Measurements from ENCODE around the gene HSPA1A.
"Not testable (repeated sequence)": the region's sequence is repeated elsewhere in the genome, so short reads cannot be mapped to it uniquely, and the experiment has no call there.

The HSPA1A gene

DNA sequence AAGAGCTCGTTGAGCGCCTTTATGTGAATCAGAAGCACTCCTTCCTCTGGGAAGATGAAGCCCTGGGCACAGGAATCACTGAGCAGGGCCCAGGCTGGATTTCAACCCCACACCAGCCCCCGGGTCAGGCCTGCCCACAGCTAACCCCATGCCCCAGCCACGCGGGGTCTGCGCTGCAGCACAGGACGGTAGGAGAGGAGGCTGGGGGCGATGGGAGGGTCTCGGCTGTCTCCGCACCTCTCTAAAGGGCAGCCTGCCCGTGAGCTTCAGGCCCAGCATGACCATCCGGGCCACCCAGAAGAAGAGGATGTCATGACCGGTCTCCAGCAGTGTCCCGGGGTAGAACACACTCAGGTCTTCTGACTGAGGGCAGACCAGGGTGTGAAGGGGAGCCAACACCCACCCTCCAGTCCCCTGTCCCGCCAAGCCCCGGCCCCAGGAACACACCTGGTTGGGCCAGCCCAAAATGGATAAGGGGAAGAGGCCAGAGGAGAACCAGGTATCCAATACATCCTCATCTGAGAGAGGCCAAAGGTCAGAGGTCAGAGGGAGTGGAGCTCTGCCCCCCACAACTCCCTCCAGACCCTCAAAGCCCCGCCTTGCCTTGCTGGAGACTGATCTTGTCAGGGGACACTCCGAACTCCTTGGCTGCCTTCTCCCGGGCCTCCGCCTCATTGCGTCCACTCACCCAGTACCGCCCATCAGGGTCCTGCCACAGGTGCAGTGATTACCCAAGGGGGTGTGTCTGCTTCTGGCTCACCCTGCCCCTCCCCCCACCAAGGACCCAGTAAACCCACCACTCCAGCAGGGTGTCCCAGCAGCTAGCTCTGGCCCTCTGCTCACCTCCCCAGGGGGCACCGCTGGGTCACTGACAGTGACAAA lies 33.9 kb upstream of the HSPA1A start:
- no peak for DNase-seq (ENCODE audit: low read depth)

DNA sequence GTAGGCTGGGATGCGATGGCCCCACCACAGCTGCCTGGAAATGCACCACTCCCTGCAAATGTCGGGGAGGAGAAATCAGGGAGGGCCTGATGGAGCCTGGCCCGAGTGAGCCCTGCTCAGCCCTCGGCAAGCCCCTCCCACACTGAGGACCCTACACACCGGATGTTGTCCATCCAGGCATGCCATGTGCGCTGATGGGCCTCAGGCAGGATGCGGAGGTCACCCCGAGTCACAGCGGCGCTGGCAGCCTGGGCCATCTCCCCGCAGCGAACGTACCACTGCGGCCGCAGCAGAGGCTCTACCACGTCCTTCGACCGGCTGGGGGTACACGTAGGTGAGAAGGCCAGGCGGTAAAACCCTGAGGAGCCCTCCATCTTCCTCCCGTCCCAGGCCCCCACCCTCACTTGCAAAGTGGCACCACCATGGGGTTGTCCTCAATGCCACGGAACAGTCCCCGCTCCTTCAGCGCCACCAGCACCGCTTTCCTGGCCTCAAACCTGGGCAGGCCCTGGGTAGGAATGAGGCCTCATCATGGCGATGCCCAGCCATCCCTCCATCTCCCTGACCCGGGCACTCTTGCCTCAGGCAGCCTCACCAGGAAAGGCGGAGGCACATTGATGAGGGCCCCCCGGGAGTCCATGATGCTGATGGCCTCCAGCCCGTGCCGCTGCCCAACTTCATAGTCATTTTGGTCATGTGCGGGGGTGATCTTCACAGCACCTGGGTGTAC lies 33.1 kb upstream of the HSPA1A start:
- no peak for DNase-seq (ENCODE audit: low read depth)

DNA sequence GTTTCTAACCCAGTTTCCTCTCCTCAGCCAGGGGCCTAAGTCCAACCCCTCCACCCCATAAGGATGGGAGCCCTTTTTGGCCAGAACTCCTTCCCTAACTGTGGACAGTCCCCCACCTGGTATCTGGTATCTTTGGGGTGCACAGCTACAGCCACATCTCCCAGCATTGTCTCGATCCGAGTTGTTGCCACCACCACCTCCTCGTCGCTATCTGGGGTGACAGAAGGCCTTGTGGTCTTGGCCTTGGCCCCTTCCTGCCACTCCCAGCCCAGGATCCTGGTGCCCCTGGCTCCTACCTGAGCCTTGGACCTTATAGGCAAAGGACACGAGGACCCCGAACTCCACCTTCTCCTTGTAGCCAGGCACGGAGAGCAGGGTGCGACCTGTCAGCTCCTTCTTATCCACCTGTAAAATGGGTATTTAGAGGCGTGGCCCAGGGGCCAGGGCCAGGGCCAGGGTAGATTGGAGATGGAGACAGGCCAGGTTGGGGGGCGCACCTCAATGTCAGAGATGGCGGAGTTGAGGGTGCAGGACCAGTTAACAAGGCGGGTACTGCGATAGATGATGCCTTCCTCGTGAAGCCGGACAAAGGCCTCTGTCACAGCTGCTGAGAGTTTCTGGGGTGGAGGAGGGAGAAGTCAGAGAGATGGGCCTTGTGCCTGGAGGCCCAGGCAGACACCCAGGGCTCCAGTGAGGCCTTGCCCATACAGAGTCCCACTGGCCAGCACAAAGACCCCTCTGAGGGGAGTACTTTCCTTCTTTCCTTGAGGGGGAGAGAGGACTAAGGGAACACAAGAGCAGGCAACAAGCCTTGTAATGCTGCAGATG lies 31.0 kb upstream of the HSPA1A start:
- no peak for DNase-seq (ENCODE audit: low read depth)

DNA sequence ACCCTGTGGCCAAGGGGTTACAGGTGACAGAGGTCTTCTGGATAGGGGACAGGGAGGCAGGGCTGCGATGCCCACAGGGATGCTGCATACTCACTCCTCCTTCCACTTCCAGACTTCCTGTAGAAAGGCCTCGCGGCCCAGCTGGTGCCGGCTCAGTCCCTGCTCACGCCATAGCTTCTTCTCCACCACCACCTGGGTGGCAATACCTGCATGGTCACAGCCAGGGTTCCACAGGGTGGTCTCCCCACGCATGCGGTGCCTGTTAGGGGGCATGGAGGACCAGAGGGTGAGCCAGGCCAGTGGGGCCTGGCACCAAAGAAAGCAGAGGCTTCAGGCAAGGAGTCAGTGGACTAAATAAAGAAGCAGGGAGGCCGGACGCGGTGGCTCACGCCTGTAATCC lies 29.9 kb upstream of the HSPA1A start:
- no peak for DNase-seq (ENCODE audit: low read depth)

DNA sequence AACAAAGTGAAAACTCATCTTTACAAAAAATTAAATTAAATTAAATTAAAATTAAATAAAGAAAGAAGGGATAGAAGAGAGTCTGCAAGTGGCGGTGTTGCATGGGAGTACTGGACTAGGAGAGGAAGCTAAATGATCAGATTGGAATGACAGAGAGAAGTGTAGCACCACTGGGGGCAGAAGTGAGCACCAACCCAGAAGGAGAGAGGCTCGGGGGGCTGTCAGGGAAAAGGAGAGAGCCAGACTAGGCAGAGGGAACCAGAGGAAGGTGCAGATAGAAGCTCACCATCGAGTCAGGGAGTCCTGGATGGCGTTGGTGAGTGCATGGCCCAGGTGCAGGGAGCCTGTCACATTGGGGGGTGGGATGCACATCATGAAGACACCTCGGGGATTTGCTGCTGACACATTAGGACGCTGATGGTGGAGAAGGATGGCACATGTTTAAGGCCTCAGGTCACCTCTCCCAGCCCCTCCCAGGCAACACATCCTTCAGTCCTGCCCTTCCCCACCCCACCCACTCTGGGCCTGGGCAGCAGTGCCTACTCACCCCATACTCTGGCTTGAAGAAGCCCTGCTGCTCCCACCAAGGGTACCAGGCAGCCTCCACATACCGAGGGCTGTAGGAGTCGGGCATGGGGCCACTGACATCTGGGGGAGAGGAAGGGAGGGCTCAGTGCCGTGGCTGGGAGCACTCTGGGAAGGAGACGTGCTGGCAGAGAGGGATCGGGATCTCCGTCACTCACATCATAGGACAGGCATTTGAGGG lies 23.8 kb upstream of the HSPA1A start:
- DNase-seq (ENCODE audit: low read depth), result no peak

DNA sequence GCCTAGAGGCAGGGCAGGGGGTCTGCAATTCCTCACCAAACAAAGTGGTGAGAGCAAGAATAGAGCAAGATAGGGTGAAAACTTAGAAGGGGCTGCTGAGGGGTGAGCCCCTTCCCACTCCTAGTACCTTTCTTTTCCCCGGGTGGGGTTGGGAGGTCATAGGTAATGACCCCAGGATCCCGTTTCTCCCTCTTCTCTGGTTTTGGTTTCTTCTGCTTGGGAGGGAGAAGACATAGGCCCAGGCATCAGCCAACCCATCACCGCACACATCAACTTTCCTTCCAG lies 23.3 kb upstream of the HSPA1A start:
- no peak for DNase-seq (ENCODE audit: low read depth)

DNA sequence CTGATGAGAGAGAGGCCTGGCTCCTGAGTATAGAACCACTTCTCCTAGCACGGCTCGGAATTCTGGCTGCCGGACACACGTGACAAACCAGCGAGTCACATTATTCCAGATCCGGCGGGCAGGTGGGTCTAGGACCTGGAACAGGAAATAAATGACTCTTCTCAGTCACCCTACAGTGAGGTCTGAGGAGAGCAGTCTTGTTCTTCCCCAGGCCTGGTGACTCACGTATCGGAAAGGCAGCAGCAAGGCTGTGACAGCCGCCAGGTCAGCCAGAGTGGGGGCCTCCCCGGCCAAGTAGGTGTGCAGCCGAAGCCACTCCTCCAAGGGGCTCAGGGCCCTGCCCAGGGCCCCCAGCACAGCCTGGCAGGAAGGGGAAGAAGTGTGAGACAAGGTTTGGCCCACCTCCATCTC lies 22.6 kb upstream of the HSPA1A start:
- no peak for DNase-seq (ENCODE audit: low read depth)

DNA sequence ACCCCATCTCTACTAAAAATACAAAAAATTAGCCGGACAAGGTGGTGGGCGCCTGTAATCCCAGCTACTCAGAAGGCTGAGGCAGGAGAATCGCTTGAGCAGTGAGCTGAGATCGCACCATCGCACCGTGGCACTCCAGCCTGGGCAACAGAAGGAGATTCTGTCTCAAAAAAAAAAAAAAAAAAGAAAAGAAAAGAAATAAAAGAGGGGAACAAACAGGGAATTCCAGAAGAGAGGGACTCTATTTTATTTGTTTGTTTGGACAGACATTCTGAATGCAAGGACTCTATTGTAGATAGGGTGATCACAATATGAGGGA lies 21.5 kb upstream of the HSPA1A start:
- not testable (repeated sequence) for DNase-seq (ENCODE audit: low read depth)

DNA sequence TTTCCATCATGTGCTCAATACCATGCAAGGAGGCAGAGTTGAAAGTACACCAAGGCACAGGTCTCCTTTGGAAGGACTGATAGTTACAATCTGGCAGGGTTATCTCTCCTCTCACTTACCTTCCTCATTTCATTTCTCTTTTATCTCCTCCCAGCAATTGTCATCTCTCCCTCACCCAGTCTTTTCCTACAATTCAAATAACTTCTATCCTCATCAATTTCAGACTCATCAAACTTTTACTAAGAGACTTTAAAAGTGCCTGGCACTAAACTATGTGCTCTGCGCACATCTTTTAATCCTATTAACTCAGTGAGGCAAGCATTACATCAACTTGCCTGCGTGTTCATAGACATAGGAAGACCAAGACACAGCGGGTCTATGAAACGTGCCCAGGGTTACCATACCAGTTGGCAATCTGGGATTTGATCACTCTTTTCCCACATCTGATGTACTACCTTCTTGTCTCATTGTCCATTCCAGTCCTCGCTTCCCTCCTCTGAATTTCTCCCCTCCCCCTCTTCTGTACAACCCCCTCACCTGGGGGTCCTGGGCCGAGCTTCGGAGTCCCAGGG lies 21.0 kb upstream of the HSPA1A start:
- no peak for DNase-seq (ENCODE audit: low read depth)

DNA sequence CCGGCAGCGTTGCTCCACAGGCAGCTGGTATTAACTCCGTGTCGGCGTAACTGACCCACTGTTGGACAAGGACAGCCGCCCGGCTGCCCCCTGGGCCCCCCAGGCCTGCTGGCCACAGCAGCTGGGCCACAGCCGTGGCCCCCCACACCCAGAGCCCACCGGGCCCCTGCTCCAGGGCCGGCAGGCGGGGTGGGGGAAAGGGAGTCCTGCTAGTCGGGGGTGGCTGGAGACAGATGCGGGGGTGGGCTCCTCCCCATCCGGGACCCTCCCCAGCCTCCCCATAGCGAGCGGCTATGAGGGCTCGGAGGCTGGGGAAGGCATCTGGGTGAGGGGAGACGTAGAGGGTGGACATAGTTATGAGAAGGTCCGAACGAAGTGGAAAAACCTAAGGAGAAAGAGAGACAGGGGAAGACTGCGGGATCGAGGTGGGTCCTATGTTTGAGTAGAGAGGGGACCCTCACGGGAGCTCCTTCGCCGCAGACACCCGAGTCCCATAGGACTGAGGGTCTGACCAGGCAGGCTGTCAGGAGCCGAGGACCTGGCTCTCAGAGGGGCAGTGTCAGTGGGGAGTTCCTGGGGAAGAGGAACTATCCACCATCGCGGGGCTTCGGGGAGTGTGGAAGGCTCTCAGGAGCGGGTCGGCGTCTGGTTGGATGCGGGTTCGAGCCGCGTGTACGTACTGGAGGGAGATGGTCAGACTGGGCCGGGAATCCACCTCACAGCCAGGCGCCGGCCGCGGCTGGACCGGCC lies 20.3 kb upstream of the HSPA1A start:
- no peak for DNase-seq (ENCODE audit: low read depth)

DNA sequence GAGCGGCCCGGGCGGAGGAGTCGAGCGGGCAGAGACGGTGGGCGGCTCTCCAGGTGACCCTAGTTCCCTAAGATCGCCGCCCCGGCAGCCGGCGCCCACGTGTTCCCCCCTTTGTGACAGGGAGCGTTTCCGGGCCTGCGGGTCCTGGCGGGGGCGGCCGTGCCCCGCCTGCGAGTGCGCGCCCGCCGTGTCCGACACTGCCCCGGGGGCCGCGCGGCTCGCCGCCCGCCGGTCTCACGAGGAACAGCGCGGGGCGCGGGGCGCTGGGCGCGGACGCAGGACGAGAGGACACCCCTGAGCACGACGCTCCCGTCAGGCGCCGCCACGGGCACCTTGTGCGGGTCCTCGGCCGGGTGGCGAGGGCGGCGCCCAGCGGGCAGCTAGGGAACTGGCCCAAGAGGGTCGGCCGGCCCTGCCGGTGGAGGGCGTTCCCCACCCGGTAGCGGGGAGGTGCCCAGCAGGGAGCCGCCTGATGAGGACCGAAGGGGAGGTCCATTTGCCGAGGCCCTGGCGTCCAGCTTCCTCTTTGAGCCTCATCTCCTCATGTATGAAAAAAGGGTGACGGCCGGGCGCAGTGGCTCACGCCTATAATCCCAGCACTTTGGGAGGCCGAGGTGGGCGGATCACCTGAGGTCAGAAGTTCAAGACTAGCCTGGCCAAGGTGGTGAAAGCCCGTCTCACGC lies 19.6 kb upstream of the HSPA1A start, which contains the start of gene VARS1:
Gene VARS1, minus strand, starts transcription at position 137 of the 683 bp plus-strand sequence. CDS start 535 bp downstream, outside the sequence.
- DNase-seq (ENCODE audit: low read depth), result peak; percentile 77

DNA sequence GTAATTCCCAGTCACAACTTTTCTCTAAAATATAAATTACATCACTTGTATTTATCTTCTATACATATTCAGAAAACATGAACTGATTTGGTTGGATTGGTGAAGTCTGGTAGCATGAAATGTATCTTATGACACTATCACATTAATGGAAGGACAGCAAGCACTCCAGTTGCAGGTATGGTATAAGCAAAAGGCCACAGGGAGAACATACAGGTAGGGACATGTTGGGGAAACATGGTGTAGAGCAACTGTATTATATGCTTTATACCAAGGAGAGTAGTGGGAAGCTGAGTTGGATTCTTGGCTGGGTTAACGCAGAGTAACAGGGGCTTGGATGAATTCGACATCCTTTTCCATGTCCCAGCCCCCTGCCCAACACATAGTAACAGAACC lies 18.4 kb upstream of the HSPA1A start:
- no peak for DNase-seq (ENCODE audit: low read depth)

DNA sequence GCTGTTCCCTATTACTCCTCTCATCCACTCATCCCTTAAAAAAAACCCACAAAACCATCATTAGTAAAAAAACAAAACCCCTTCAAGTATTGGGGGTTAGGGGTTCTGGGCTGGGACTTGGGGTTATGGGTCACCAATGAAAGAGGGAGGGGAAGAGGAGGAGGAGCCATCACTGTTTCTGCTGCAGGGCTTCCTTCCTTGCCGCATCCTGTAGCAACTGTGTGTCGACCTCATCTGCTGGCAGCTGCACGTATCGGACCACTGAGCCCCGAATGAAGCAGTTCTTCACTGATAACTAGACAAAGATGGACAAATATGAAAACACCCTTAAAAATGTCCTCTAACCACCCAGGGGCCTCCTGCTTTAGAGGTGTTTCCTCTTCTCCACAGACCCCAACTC lies 17.8 kb upstream of the HSPA1A start:
- no peak for DNase-seq (ENCODE audit: low read depth)

DNA sequence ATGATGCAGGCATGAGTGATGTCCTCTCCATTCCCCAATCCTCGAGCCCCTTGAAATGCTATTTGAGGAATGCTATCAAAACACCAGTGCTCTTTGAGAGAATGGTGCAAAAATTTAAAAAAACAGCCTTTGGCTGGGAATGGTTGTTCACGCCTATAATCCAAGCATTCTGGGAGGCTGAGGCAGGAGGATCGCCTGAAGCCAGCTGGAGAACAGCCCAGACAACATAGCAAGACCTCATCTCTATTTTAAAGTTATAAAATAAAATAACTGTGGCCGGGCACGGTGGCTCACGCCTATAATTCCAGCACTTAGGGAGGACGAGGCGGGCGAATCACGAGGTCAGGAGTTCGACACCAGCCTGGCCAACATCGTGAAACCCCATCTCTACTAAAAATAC lies 15.6 kb upstream of the HSPA1A start:
- DNase-seq (ENCODE audit: low read depth), result no peak

DNA sequence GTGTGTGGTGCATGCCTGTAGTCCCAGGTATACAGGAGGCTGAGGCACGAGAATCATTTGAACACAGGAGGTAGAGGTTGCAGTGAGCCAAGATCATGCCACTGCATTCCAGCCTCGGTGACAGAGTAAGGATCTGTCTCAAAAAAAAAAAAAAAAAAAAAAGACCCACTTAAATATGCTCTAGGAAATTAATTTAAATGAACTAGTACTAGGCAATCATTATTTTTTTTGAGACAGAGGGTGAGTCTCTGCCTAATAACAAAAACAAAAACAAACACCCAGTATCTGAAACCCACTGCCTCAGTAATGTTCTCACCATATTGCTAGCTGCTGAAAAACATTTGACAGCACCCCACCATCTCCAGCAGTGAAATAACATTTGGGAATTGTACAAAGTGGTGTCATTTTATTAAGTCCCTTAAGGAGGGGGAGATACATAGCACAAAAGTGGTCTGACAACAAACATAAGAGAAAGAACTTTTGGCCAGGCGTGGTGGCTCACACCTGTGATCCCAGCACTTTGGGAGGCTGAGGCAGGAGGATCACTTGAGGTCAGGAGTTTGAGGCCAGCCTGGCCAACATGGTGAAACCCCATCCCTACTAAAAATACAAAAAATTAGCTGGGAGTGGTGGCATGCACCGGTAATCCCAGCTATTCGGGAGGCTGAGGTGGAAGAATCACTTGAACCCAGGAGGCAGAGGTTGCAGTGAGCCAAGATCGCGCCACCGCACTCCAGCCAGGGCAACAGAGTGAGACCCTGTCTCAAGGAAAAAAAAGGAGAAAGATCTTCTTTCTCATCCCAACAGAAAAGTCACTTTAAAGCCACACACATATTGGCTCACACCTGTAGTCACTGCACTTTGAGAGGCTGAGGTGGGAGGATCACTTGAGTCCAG lies 14.1 kb upstream of the HSPA1A start:
- not testable (repeated sequence) for DNase-seq (ENCODE audit: low read depth)

DNA sequence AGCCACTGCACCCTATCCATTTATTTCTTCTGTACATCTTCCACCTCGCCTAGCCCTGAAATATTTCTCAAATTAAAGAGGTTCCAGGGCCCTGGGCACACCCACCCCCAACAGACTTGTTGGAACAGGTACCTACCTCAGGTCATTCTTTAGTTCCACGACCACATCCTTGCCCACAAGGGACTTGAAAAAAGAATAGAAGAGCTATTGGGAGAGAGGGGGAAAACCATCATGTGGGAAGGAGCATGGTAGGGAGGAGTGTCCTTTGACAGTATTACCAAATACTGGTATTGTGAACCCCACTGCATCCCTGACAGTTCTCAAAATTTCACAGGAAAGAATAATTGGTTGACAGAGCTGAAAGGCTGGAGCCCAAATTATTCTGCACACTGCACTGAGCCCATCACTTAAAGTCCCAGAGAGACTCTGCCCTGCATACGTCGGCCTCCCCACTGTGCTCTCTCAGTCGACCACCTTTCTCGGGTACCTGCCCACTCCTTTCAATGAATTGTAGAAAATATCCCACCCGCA lies 9.3 kb upstream of the HSPA1A start:
- DNase-seq (ENCODE audit: low read depth), result no peak

DNA sequence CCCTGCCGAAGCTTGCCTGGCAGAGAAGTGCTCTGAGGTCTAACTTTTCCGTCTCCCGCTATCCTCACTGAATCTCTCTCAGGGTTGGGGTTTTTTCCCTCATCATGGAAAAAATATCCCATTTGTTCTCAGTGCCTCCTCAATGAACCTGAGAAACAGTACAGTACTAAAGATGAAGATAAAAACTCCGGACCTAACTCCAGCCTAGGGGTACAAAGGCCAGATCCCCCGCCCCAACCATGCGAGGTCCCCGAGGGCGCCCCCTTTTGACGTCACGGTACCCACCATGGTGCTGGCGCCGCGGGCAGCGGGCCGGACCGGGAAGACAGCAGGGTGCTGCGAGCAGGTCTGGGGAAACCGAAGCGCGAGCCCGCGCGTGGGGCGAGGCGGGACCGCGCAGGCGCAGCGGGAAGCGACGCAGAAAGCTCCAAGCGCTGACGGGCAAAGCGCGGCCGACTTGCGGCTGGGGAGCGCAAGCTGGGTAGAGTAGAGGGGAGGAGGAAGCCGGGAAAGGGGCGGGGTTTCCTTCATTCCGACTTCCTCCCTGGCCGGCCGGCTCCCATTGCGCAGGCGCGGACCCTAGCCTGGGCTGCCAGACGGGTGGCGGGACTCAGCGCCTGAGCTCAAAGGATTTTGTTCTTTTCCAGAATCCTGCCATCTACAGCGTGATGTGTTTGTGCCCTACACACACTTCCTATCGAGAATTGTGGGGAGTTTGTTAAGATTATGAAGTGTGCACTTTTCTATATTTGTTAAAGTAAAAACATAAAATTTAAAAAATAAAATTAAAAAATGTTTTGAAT lies 8.7 kb upstream of the HSPA1A start, which contains the start of gene LSM2:
Gene LSM2, minus strand, starts transcription at position 497 of the 803 bp plus-strand sequence. Its CDS starts 209 bp downstream, at position 288.
- DNase-seq (ENCODE audit: low read depth), result peak; percentile 94

DNA sequence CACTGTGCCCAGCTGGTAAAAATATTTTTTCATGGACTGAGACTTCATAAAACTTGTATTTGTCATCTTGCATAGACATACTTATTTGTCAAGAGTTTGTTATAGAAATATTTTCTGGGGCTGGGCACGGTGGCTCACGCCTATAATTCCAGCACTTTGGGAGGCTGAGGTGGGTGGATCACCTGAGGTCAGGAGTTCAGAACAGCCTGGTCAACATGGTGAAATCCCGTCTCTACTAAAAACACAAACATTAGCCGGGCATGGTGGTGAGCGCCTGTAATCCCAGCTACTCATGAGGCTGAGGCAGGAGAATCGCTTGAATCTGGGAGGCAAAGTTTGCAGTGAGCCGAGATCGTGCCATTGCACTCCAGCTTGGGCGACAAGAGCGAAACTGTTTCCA lies 6.7 kb upstream of the HSPA1A start:
- DNase-seq (ENCODE audit: low read depth), result not testable (repeated sequence)

Data from stromal cell of bone marrow (primary cell).